Measurements from ENCODE around the gene PRKCH. TPM values are rescaled to one million over a fixed set of nuclear protein-coding genes. Genes with fewer than 3 reads are reported as not detected.

PRKCH gene
- total RNA-seq, 1 experiment from 2014 or later: 10.3 TPM

- ChIA-PET POLR2A (interaction anchor here (0.7 to 1.1 kb wide), 2 partner anchors 118 to 128 kb away, joined by 3 read pairs; partner anchors contain the start of gene HIF1A), CTCF (no interaction called here)
- peaks cover 49% of the 10 kb centered on the region for H3K4me1 Mint-ChIP-seq
- no peak for TF ChIP-seq RORB (CRISPR knock-in tag; IDR thresholded peaks at IDR 0.05)
- no peak for TF ChIP-seq CREB1 (CRISPR knock-in tag; IDR thresholded peaks at IDR 0.05)
- no peak for TF ChIP-seq CBFB (CRISPR knock-in tag; IDR thresholded peaks at IDR 0.05; ENCODE audit: low read depth)
- ATAC-seq (no peak), DNase-seq (ENCODE audit: low spot score) (no peak)
- H3K4me3 Mint-ChIP-seq: no peak overlapping the region
- H3K36me3 Mint-ChIP-seq: no peaks in the 10 kb centered on the region
- H3K9me3 Mint-ChIP-seq: no peaks in the 10 kb centered on the region
- H3K27me3 Mint-ChIP-seq (ENCODE audit: low read depth): peaks cover 10% of the 10 kb centered on the region
- no peak overlapping the region for H3K27ac Mint-ChIP-seq
Measured at GRCh38 chr14:61566537-61567225, 245.3 kb downstream of the PRKCH start.

- H3K36me3 Mint-ChIP-seq: no peaks in the 10 kb centered on the region
- peak overlapping the region; percentile 60 for H3K4me3 Mint-ChIP-seq
- 0 out of 2 replicates have a peak, but pooled peaks have one; percentile 9 for TF ChIP-seq ETV6 (CRISPR knock-in tag; IDR thresholded peaks at IDR 0.05)
- no peak for TF ChIP-seq ESRRA (CRISPR knock-in tag; IDR thresholded peaks at IDR 0.05; ENCODE audit: borderline replicate concordance)
- no peak for TF ChIP-seq CREB1 (CRISPR knock-in tag; IDR thresholded peaks at IDR 0.05)
- TF ChIP-seq ZNF671 (CRISPR knock-in tag; IDR thresholded peaks at IDR 0.05): no peak
- 0 out of 2 replicates have a peak, but pooled peaks have one; percentile 53 for TF ChIP-seq ZNF281 (CRISPR knock-in tag; IDR thresholded peaks at IDR 0.05)
- no peaks in the 10 kb centered on the region for H3K9me3 Mint-ChIP-seq
- no peak overlapping the region; the same call in 1 of the 2 replicates for H3K27ac Mint-ChIP-seq
- ATAC-seq: peak; percentile 44
- CTCF ChIA-PET: interaction anchor here (0.6 to 1.8 kb wide), 9 partner anchors 9 to 270 kb away, joined by 3 to 8 read pairs (median 5); partner anchors contain the start of gene SNAPC1
- no peak for DNase-seq (ENCODE audit: low spot score)
- peaks cover 10% of the 10 kb centered on the region for H3K27me3 Mint-ChIP-seq (ENCODE audit: low read depth)
- POLR2A ChIA-PET: interaction anchor here (0.9 kb wide), 1 partner anchor 22 kb away, joined by 4 read pairs; no protein-coding TSS in a partner anchor
- H3K4me1 Mint-ChIP-seq: peaks cover 37% of the 10 kb centered on the region
Measured at GRCh38 chr14:61567838-61568571, 246.6 kb downstream of the PRKCH start.

GRCh38 chr14:61568572-61569011, 247.2 kb downstream of the PRKCH start:
- H3K4me1 Mint-ChIP-seq: peaks cover 34% of the 10 kb centered on the region
- H3K36me3 Mint-ChIP-seq: no peaks in the 10 kb centered on the region
- ATAC-seq (peak; percentile 81), DNase-seq (ENCODE audit: low spot score) (peak; percentile 44)
- H3K27ac Mint-ChIP-seq: no peak overlapping the region
- ChIA-PET POLR2A (interaction anchor here (0.9 kb wide), 1 partner anchor 21 kb away, joined by 4 read pairs; no protein-coding TSS in a partner anchor), CTCF (interaction anchor here (0.6 to 1.8 kb wide), 10 partner anchors 9 to 269 kb away, joined by 3 to 8 read pairs (median 4); partner anchors contain the start of gene SNAPC1)
- H3K9me3 Mint-ChIP-seq: no peaks in the 10 kb centered on the region
- peaks cover 10% of the 10 kb centered on the region for H3K27me3 Mint-ChIP-seq (ENCODE audit: low read depth)
- peak overlapping the region; percentile 60 for H3K4me3 Mint-ChIP-seq
- TF ChIP-seq ZBTB43 (CRISPR knock-in tag; IDR thresholded peaks at IDR 0.05): 0 out of 2 replicates have a peak, but pooled peaks have one; percentile 42
- peak; percentile 51; the same call in 1 of the 2 replicates for TF ChIP-seq ZBTB21 (CRISPR knock-in tag; IDR thresholded peaks at IDR 0.05; ENCODE audit: borderline replicate concordance)
- peak; percentile 70 for TF ChIP-seq USF2 (CRISPR knock-in tag; IDR thresholded peaks at IDR 0.05)
- TF ChIP-seq FOXK1 (CRISPR knock-in tag; IDR thresholded peaks at IDR 0.05): peak; percentile 51
- no peak for TF ChIP-seq NR2C2 (CRISPR knock-in tag; IDR thresholded peaks at IDR 0.05)
- no peak for TF ChIP-seq ZNF532 (CRISPR knock-in tag; IDR thresholded peaks at IDR 0.05; ENCODE audit: borderline replicate concordance)
- no peak for TF ChIP-seq ZNF396 (CRISPR knock-in tag; IDR thresholded peaks at IDR 0.05; ENCODE audit: borderline replicate concordance)
- no peak for TF ChIP-seq OVOL2 (CRISPR knock-in tag; IDR thresholded peaks at IDR 0.05; ENCODE audit: borderline replicate concordance)
- TF ChIP-seq FOXP1 (CRISPR knock-in tag; IDR thresholded peaks at IDR 0.05; ENCODE audit: borderline replicate concordance): peak; percentile 70; the same call in 1 of the 2 replicates
- no peak for TF ChIP-seq RELA (CRISPR knock-in tag; IDR thresholded peaks at IDR 0.05; ENCODE audit: borderline replicate concordance)
- 0 out of 2 replicates have a peak, but pooled peaks have one; percentile 29 for TF ChIP-seq SMAD4 (CRISPR knock-in tag; IDR thresholded peaks at IDR 0.05)
- TF ChIP-seq SP1 (CRISPR knock-in tag; conservative IDR thresholded peaks at IDR 0.05): peak; percentile 51
- TF ChIP-seq NFE2L1 (CRISPR knock-in tag; IDR thresholded peaks at IDR 0.05): no peak

All from WTC11 (cell line).